ENCODE results near the gene PDCD4.

The PDCD4 gene

GRCh38 chr10:110919971-110920881 lies 48.5 kb downstream of the PDCD4 start:
- DNase-seq (ENCODE audit: low spot score), result peak; percentile 15

DNA sequence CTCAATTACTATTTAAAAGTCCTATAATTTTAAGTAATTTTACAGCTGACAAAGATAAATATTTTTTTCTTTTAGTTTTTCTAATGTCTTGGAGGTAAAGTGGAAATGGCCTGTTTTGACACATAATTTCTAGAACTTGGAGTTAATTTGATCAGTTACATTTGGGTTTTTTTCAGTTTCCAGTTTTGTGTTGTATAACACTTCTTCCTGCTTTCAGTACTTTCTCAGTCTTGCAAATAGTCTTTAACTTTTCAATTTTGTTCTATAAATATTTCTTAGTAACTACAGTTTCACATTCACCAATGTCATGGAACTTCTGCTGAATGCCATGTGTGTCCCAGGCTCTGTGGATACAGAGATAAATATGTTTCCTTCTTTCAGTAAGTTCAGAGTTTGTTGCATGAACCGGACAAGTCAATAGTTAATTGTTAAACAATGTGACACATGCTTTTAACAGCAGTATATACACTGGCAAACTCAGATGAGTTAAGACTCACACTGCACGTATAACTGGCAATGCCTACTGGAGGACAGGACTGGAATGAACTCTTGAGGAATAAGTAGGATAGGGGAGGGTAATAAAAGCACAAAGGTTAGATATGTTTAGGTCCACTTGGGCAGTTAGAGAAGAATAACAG lies 52.2 kb downstream of the PDCD4 start:
- DNase-seq (ENCODE audit: low spot score), result no peak

DNA sequence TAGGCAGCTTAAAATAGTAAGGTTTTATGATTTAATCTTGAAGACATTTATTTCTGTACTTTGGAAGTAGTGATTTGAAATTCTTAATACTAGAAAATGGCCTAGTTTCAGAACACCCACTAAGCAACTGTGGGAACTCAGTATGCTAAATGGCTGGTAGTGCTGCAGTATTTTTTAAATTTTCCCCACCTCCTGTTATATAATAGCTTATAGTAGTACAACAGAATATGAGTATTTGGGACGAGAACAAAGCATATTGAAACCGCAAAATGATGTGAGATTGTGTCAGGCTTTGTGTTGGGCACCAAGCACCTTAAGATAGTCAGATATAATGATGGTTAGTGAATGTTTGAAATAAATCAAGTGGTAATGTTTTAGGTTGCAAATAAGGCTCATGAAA lies 55.7 kb downstream of the PDCD4 start:
- DNase-seq (ENCODE audit: low spot score), result peak; percentile 7

DNA sequence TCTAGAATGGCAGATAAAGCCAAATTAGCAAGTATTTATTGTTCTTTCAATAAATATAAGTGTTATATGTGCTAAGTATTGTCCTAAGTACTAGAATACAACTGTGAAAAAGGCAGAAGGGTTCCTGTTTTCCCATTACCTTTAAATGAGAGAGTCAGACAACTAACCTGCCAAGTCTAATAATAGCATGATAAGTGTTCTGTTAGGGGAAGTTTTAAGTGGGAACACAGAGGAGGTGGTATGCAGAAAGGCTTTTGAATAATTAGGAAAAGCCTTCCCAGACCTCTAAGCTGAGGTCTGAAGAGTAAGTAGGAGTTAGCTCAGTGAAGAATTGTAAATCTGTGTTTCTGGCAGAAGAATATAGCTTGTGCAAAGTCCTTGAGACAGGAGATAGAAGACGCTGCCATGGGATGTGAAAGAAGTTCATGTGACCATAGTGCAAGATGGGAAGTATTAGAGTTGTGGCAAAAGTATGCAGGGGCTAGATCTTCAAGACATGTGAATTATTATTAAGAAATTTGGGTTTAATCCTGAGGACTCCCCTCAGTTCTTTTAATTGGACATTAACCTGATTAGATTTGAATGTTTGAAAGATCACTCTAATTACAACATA lies 60.1 kb downstream of the PDCD4 start:
- no peak for DNase-seq (ENCODE audit: low spot score)

DNA sequence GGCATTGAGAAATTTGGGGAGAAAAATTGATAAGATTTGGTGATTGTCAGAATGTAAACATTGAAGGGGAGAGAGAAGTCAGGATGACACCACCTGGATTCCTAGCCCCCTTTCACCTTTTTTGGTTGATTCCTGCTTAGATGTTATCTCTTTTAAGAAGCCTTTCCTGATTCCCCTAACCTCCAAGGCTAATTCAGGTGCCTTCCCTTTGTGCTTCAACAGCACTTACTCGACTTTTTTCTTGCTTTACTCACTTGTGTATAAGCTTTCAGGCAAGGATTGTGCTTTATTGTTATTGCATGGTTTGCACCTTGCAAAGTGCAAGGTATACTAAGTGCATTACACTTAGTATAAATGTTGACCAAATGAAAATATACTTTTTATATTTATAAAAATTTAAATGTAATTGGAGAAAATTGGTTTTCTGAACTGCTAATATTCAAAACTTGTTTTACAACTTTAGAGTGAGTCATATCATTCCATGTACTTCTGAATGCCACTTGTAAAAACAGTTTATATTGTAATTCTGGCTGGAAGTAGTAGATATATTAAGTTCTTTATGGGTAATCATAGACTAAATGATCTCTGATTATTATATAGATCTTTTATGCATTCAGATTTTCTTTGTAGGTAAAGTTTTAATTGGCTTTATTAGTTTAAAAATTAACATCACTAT lies 60.9 kb downstream of the PDCD4 start:
- DNase-seq (ENCODE audit: low spot score), result no peak

- DNase-seq (ENCODE audit: low spot score), result no peak
These were observed 65.0 kb downstream of the PDCD4 start for GRCh38 chr10:110936757-110937156.

GRCh38 chr10:110939419-110939818 lies 67.7 kb downstream of the PDCD4 start:
- DNase-seq (ENCODE audit: low spot score), result no peak

GRCh38 chr10:110944792-110945396 lies 73.2 kb downstream of the PDCD4 start:
- DNase-seq (ENCODE audit: low spot score), result no peak

DNA sequence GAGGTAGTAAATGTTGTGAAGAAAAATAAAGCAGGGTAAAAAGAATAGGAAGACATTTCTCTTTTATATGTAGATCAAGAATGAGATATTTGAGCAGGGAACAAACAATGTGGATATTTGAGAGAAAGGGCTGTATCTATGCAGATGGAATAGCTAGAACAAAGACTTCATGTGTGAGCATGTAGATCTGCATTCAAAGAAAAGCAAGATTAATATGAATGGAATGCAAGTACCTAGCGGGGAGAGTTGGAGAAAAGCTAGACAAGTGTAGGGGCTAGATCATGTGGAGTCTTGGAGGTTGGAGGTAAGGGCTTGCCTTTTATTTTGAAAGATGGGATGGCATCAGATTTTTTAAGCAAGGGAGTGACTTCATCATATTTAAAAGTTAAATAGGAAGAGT lies 74.8 kb downstream of the PDCD4 start:
- no peak for DNase-seq (ENCODE audit: low spot score)

DNA sequence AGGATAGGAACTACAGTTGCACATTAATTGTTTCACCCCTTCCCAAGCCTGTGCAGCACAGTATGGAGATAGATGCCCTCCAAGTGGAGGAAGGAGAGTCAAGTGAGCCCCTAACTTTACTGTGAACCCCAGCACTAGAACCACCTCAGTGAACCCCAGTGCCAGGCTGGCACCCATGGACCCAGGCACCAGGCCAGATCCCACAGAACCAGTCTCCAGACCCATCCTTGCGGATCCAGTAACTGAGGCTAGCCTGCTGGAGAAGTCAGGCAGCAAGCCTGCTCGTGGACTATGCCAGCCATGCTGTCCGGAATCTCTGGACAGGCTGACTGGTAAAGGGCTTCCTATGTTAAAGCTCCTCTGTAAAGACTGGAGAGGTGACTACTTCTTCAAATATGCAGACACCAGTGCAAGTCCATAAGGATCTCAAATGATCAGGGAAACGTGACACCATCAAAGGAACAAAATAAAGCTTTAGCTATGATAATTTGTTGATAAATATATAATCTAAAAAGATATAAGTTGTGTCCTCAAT lies 75.4 kb downstream of the PDCD4 start:
- no peak for DNase-seq (ENCODE audit: low spot score)

Data from CD4-positive, alpha-beta T cell treated with Interleukin-2 at 100 ng/mL for 4 hours (primary cell).